C4-2B (cell line): ENCODE measurements around the gene RGL2.

Experiments
- H3K27ac ChIP-seq: fragments of 450-650 bp; 2 replicates; pipeline ENCODE4 v1.5.1; 2017
- ZFX ChIP-seq: fragments of 450-650 bp; IDR thresholded peaks from 2 replicates; pipeline ENCODE4 v1.6.1; 2017
- TF ChIP-seq, protein P1 (sequence below): fragments of 450-650 bp; conservative IDR thresholded peaks from 2 replicates; pipeline ENCODE4 v1.5.1; 2017; ENCODE audit warnings: mild to moderate bottlenecking

The RGL2 gene

DNA sequence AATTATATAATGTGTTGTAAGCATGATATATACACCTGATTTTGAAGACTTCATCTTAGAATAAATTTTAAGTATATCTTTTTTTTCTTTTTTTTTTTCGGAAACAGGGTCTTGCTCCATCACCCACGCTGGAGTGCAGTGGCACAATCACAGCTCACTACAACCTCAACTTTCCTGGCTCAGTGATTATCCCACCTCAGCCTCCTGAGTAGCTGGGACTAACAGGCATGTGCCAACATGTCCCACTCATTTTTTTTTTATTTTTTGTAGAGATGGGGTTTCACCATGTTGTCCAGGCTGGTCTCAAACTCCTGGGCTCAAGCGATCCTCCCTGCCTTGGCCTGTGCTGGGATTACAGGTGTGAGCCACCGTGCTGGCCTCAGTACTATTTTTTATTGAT is 44.2 kb downstream of the RGL2 start:
- H3K27ac ChIP-seq, result no peak overlapping the region
- TF ChIP-seq, protein P1, sequence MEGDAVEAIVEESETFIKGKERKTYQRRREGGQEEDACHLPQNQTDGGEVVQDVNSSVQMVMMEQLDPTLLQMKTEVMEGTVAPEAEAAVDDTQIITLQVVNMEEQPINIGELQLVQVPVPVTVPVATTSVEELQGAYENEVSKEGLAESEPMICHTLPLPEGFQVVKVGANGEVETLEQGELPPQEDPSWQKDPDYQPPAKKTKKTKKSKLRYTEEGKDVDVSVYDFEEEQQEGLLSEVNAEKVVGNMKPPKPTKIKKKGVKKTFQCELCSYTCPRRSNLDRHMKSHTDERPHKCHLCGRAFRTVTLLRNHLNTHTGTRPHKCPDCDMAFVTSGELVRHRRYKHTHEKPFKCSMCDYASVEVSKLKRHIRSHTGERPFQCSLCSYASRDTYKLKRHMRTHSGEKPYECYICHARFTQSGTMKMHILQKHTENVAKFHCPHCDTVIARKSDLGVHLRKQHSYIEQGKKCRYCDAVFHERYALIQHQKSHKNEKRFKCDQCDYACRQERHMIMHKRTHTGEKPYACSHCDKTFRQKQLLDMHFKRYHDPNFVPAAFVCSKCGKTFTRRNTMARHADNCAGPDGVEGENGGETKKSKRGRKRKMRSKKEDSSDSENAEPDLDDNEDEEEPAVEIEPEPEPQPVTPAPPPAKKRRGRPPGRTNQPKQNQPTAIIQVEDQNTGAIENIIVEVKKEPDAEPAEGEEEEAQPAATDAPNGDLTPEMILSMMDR, result no peak
- no peak for TF ChIP-seq ZFX

DNA sequence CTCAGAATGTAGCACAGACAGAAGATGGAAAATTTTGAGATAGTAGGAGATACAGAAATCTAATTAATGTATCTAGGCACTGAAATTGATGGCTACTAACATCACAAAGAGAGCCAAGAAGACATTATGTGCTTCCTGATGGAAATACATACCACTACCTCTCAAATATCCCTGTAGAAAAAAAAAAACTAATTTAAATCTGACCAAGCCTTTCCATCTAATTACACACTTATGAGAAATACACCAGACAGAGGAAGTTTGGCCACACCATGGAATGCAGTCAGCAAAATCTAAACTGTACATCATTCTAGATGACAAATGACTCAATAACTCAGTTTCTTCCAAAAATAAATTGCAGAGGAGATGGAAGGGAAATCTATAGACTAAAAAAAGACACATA is 46.0 kb downstream of the RGL2 start:
- no peak overlapping the region for H3K27ac ChIP-seq
- TF ChIP-seq, protein P1, result no peak
- no peak for TF ChIP-seq ZFX

DNA sequence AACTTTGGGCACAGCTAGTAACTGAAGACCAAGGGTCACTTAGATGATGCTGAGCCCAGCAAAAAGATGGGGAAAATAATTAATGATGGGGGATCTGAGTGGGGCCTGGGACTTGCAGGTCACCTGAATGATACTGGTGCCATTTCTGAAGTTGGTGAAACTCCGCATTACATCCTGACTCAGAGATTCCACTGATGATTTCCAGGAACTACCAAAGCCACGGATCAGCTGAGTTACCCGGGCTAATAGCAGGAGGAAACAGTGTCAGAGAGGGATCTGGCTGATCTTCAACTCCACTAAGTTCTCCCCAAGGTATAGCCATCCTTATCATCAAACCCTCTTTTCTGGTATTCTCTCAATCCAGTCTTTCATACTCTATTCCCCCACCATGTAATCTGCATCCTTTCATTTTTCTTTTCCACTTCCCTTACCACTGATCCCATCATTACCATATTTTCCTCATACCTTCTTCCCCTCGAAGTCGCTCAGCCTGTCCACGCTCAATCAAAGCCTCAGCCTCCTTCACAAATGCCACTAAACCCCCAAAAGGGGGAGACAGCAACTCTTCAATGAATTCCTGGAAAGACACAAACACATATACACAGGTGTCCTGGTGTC is 47.2 kb downstream of the RGL2 start:
- TF ChIP-seq, protein P1, result no peak
- no peak for TF ChIP-seq ZFX
- no peak overlapping the region for H3K27ac ChIP-seq

DNA sequence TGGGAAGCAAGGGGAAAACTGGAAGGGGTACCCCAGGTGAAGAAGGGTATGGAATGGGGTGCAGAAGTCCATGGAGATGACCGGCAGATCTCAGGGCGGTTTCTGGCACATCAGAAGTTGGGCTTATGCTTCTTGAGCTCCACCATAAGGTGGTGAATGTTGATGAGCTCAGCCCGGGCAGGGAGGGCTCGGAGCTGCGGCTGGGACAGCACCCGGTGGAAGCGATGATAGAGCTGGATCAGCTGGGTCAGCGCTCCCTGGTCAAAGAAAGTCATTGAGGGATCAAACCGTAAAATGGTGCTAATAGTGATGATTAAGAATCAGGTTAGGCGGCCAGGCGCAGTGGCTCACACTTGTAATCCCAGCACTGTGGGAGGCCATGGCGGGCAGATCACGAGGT is 48.0 kb downstream of the RGL2 start:
- TF ChIP-seq, protein P1, result no peak
- no peak for TF ChIP-seq ZFX
- peak overlapping the region; percentile 95 for H3K27ac ChIP-seq

DNA sequence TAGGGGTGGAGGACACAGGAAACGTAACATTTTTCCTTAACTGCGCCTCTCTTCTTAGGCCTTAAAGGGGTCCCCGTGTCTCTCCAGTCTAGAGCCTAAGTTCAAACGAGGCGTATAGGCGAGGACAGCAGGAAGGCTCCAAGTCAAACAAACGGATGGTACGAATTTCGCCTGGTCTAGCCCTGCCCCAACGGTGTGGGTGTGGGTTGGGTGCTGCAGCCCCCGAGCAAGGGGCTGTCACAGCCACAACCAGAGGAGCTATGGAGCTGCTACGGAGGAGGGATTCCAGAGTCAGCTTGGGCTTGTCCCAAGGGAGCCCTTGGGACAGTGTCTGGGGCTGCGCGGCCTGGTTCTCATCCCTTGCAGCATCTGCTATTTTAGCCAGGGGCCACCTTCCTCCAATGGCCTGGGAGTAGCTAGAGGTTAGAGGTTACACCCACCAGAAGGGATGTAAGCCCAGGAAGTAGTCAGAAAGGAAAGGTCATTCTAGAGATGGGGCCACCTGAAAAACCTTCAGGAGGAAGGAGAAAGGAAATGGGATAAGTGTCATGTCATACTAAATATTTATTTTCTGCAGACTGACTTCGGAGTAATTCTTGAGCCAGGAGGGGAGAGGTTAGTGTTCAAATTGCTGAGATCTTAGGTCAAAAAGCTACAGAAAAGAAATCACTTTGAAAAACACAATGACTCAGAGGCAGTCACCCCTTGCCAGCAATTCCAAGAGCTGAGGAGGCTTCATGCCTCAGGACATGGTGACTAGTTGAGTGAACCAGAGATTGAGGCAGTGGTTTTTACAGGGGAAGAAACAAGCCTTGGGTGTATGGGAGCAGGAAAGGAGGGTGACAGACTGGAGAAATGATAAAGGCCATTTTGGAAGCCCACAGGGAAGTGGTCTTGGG is 48.8 kb downstream of the RGL2 start:
- H3K27ac ChIP-seq, result peak overlapping the region; percentile 95
- TF ChIP-seq, protein P1, result no peak
- peak; percentile 36; the same call in 1 of the 2 replicates for TF ChIP-seq ZFX

DNA sequence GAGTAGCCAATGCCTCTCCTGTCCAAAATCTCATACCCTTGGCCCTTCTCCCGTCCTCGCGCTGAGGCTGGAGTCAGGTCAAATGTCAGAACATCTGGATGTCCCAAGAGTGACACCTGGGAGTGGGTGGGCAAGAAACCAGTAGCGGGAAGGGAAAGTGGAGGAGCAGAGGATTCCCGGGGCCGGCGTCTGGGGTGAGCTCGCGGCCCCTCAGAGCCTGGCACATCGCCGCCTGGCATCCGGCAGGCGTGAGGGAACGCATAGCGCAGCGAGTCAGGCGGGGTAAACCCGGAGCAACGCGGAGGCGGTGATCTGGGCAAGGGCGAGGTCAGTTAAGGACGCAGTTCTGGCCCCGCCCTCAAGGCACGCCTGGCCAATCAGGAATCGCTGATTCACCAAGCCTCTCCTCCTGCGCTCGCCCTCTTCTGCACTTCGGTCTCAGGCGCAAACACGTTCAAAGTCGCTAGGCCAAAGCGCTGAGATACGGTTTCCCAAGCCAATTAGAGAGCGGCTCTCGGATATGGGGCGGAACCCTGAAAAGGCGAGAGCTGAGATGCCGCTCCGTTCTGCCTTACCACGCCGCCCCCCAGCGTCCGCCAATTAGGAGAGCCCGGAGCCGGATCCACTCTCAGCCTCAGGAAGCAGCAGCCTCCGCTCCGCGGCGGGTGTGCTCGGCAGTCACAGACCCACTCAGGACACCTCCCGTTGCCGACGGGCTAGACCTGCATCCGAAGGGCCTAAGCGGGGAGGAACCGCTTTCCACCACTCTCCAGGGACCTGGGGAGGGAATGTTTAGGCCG is 49.6 kb downstream of the RGL2 start:
- TF ChIP-seq ZFX, result no peak
- TF ChIP-seq, protein P1, result no peak
- H3K27ac ChIP-seq, result peak overlapping the region; percentile 95

DNA sequence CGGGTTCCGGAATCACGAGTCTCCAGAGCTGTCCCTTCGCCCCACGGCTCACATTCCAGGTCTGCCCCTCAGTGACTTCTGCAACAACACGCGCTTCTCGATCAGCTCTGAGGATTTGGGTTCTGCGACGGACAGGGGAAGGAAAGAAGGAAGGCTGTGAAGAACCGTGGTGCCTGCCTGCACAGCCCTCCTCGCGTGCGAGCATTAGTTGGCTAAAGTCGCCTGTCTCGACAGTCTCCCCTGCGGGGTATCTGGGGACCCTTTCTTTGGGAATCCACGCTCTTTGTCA is 50.2 kb downstream of the RGL2 start:
- no peak for TF ChIP-seq ZFX
- TF ChIP-seq, protein P1, result peak; percentile 74
- H3K27ac ChIP-seq, result peak overlapping the region; percentile 95
